HG02884 (cell line): ENCODE measurements around the gene STRBP.

Experiments used
- ATAC-seq: cut with Tn5 transposase; IDR thresholded peaks from one replicate; pipeline ENCODE4 v1.9.1; 2021; ENCODE audit warnings: mild to moderate bottlenecking, moderate library complexity; ENCODE audit not compliant: unreplicated experiment

Gene STRBP

GRCh38 chr9:123104807-123105206, 163.6 kb downstream of the STRBP start:
- ATAC-seq: no peak

GRCh38 chr9:123102375-123103113, 165.8 kb downstream of the STRBP start:
- ATAC-seq: no peak

GRCh38 chr9:123099548-123099947, 168.8 kb downstream of the STRBP start:
- no peak for ATAC-seq

GRCh38 chr9:123099042-123099441, 169.3 kb downstream of the STRBP start:
- ATAC-seq: no peak

- ATAC-seq: no peak
These were observed 170.3 kb downstream of the STRBP start for GRCh38 chr9:123098096-123098459.

GRCh38 chr9:123097430-123098095, 170.8 kb downstream of the STRBP start:
- ATAC-seq: no peak

- ATAC-seq: no peak
These were observed 171.4 kb downstream of the STRBP start for GRCh38 chr9:123096987-123097386.

- ATAC-seq: no peak
These were observed 175.2 kb downstream of the STRBP start for GRCh38 chr9:123093141-123093540.

GRCh38 chr9:123091459-123091858, 176.9 kb downstream of the STRBP start:
- ATAC-seq: no peak

GRCh38 chr9:123090956-123091355, 177.4 kb downstream of the STRBP start:
- no peak for ATAC-seq

GRCh38 chr9:123090198-123090896, 178.0 kb downstream of the STRBP start:
- ATAC-seq: no peak

- ATAC-seq: no peak
These were observed 178.6 kb downstream of the STRBP start for GRCh38 chr9:123089790-123090189.

- ATAC-seq: no peak
These were observed 179.3 kb downstream of the STRBP start for GRCh38 chr9:123089040-123089439.

GRCh38 chr9:123087359-123087888, 181.0 kb downstream of the STRBP start:
- no peak for ATAC-seq

GRCh38 chr9:123085916-123086315, 182.5 kb downstream of the STRBP start:
- no peak for ATAC-seq

GRCh38 chr9:123084256-123084655, 184.1 kb downstream of the STRBP start:
- no peak for ATAC-seq

- ATAC-seq: no peak
These were observed 184.7 kb downstream of the STRBP start for GRCh38 chr9:123083680-123084079.

GRCh38 chr9:123081824-123082223, 186.6 kb downstream of the STRBP start:
- no peak for ATAC-seq

GRCh38 chr9:123080444-123080843, 187.9 kb downstream of the STRBP start:
- no peak for ATAC-seq

GRCh38 chr9:123074628-123075027, 193.8 kb downstream of the STRBP start:
- ATAC-seq: no peak

- no peak for ATAC-seq
These were observed 194.4 kb downstream of the STRBP start for GRCh38 chr9:123073991-123074422.

GRCh38 chr9:123073441-123073840, 194.9 kb downstream of the STRBP start:
- no peak for ATAC-seq
